ENCODE data around the gene TALDO1.
A peak's percentile ranks its signal among the peaks of the same experiment; 100 is the strongest.

Gene TALDO1

DNA sequence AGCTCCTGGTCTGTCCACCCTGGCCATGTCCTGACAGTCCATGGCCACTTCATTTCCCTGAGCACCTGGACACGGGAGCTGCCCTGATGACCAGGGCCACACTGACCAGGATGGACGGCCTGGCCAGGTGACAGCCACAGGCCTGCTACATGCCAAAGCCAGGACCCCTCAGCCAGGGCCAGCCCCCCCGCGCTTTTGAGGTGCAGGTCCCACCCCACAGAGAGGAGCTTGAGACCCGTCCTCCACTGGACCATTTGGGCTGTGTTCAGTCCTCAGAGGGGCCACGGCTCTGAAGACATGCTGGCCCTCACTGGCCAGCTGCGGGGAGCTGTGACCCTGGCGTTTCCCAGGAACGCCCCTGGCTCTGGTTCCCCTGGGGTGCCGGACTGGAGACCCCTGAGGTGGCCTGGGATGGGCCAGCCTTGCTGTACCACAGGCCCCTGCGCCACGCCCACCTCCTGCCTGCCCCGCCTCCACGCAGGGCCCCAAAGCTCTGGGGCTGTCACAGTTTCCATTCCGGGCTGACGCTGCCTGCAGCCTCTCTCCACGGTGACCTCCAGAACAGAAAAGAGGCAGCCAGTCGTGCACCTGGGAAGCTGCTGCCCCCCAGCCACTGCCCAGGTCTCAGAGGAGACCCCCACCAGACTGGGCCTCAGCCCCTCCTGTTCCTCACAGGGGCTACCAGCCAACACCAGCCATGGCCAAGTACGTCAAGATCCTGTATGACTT, 23.1 kb upstream of the TALDO1 start:
- H3K27ac ChIP-seq, result no peak overlapping the region

DNA sequence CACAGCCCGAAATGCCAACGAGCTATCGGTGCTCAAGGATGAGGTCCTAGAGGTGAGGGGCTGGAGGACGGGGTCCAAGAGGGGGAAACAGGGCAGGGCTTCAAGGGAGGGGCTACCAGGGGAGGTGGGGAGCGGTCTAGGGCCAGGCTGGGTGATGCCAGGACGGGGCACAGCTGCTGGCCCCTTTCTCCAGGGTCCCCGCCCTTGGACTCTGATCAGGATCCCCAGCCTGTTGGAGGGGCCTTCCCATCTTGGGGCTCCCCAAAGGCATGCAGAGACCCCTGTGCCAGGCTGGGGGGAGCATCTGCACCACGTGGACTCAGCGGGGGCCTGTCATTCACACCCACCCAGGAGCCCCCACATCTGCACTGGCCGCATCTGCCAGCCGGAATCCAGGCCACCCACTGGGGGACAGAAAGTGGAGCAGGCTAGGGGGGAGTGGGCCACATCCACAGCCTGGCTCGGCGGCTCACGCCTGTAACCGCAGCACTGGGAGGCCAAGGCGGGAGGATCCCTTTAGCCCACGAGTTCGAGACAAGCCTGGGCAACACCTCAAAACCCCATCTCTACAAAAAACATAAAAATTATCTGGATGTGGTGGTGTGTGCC, 22.4 kb upstream of the TALDO1 start:
- TF ChIP-seq, protein P1, sequence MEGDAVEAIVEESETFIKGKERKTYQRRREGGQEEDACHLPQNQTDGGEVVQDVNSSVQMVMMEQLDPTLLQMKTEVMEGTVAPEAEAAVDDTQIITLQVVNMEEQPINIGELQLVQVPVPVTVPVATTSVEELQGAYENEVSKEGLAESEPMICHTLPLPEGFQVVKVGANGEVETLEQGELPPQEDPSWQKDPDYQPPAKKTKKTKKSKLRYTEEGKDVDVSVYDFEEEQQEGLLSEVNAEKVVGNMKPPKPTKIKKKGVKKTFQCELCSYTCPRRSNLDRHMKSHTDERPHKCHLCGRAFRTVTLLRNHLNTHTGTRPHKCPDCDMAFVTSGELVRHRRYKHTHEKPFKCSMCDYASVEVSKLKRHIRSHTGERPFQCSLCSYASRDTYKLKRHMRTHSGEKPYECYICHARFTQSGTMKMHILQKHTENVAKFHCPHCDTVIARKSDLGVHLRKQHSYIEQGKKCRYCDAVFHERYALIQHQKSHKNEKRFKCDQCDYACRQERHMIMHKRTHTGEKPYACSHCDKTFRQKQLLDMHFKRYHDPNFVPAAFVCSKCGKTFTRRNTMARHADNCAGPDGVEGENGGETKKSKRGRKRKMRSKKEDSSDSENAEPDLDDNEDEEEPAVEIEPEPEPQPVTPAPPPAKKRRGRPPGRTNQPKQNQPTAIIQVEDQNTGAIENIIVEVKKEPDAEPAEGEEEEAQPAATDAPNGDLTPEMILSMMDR (conservative IDR thresholded peaks at IDR 0.05), result no peak

More for the DNA sequence above, 23.1 kb upstream of the TALDO1 start:
- TF ChIP-seq, protein P1 (conservative IDR thresholded peaks at IDR 0.05), result no peak

DNA sequence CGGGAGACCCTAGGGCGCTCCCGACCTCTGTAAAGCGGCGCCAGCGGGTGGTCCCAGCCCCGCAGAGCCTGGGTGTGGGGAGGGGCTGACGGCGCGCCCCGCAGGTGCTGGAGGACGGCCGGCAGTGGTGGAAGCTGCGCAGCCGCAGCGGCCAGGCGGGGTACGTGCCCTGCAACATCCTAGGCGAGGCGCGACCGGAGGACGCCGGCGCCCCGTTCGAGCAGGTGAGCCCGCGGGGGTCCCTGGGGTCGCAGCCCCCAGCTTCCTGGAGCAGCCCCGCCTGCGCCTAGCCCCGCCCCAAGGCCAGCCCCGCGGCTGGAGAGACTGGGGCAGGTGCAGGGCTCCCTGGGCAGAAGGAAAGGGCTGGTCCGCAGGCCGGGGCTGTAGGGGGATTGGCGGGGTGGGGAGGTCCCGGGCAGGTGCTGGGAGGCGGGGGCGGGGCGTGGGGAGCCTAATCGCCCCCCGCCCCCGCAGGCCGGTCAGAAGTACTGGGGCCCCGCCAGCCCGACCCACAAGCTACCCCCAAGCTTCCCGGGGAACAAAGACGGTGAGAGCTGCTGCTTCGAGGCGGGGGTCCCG, 21.6 kb upstream of the TALDO1 start:
- peak overlapping the region; percentile 94 for H3K27ac ChIP-seq
- TF ChIP-seq, protein P1 (conservative IDR thresholded peaks at IDR 0.05), result no peak

More for the DNA sequence above, 22.4 kb upstream of the TALDO1 start:
- H3K27ac ChIP-seq, result peak overlapping the region; percentile 94

DNA sequence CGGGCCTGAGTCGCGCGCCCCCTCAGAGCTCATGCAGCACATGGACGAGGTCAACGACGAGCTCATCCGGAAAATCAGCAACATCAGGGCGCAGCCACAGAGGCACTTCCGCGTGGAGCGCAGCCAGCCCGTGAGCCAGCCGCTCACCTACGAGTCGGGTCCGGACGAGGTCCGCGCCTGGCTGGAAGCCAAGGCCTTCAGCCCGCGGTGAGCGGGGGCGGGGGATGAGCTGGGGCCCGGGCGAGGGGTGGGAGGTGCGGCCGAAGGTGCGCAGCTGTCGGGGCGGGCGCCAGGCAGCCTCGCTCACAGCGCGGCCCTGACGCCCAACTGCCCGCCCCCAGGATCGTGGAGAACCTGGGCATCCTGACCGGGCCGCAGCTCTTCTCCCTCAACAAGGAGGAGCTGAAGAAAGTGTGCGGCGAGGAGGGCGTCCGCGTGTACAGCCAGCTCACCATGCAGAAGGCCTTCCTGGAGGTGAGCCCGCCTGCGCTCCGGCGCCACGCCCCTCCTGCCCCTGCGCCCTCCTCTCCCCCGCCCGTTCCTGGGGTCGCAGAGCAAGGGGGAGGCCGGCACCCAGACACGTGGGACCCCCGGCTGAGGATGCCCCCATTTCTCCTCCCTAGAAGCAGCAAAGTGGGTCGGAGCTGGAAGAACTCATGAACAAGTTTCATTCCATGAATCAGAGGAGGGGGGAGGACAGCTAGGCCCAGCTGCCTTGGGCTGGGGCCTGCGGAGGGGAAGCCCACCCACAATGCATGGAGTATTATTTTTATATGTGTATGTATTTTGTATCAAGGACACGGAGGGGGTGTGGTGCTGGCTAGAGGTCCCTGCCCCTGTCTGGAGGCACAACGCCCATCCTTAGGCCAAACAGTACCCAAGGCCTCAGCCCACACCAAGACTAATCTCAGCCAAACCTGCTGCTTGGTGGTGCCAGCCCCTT, 20.7 kb upstream of the TALDO1 start:
- TF ChIP-seq, protein P1 (conservative IDR thresholded peaks at IDR 0.05), result no peak
- peak overlapping the region; percentile 94 for H3K27ac ChIP-seq

DNA sequence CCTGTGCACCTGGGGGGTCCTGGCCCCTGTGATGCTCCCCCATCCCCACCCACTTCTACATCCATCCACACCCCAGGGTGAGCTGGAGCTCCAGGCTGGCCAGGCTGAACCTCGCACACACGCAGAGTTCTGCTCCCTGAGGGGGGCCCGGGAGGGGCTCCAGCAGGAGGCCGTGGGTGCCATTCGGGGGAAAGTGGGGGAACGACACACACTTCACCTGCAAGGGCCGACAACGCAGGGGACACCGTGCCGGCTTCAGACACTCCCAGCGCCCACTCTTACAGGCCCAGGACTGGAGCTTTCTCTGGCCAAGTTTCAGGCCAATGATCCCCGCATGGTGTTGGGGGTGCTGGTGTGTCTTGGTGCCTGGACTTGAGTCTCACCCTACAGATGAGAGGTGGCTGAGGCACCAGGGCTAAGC, 20.0 kb upstream of the TALDO1 start:
- TF ChIP-seq, protein P1 (conservative IDR thresholded peaks at IDR 0.05), result no peak
- peak overlapping the region; percentile 94 for H3K27ac ChIP-seq

DNA sequence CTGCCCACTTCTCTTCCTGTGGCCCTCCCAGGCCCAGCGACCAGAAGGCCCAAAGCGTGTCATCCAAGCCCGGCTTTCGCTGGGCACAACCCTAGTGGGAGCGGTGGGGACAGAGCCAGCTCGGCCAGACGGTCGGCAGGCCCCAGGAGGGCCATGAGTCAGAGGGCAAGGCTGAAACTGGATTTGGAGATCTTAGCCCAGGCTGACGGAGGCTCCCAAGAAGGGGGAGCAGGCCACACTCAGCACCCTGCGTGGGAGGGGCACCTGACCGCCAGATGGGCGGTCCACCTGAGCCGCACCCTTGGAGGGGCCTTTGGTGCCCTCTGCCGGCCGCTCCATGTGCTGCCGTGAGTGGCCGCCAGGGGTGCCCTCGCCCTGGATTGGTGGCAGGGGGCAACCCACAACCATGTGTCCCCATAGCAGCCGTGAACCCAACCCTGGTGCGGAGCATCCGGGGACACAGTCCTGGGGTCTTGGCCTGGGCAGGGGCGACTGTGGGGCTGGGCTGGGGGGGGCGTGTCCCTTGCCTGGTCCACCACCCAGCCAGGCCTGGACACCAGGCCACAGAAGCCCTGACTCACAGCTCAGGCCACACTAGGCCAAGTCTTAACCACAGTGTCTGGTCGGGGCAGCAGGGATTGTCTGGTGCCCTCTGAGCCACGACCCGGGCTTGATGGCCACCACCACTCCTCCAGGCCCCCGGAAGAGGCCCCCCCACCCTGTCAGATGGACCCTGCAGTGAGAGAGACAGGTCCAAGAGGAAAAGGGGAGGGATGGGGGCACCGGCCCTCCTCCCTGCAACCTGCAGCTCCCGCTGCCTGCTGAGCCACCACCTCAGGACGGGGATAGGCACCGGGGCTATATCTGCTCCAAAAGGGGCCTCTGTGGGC, 19.2 kb upstream of the TALDO1 start:
- peak overlapping the region; percentile 94 for H3K27ac ChIP-seq
- TF ChIP-seq, protein P1 (conservative IDR thresholded peaks at IDR 0.05), result peak; percentile 91

All from VCaP (cell line).